GM23248 (cell line): ENCODE data around the gene FOXS1. TPM values are rescaled to one million over a fixed set of nuclear protein-coding genes. Genes with fewer than 3 reads are reported as not detected.
"Not testable (repeated sequence)": the region's sequence is repeated elsewhere in the genome, so short reads cannot be mapped to it uniquely, and the experiment has no call there.

Experiments used
- DNase-seq: peaks from one replicate; pipeline ENCODE4 v3.0.0-alpha.2; 2015
- H2AFZ ChIP-seq: fragments of 200-600 bp; sonication (generic); 2 replicates; pipeline ENCODE4 v1.6.1; 2016; ENCODE audit warnings: antibody characterized with exemption
- H3F3A ChIP-seq: fragments of 200-600 bp; sonication (generic); 2 replicates; pipeline ENCODE4 v1.6.1; 2016; ENCODE audit warnings: mild to moderate bottlenecking, antibody characterized with exemption, mixed run types; ENCODE audit not compliant: insufficient read depth
- H3K27ac ChIP-seq: fragments of 200-600 bp; sonication (generic); 2 replicates; pipeline ENCODE4 v1.5.1; 2016; ENCODE audit warnings: mild to moderate bottlenecking
- H3K27me3 ChIP-seq: fragments of 200-600 bp; sonication (generic); replicated peaks from 2 replicates; pipeline ENCODE4 v1.6.1; 2016; ENCODE audit warnings: mild to moderate bottlenecking; ENCODE audit not compliant: insufficient read depth
- H3K36me3 ChIP-seq: fragments of 200-600 bp; sonication (generic); 2 replicates; pipeline ENCODE4 v1.6.1; 2016; ENCODE audit warnings: low read depth, mild to moderate bottlenecking
- H3K4me1 ChIP-seq: fragments of 200-600 bp; sonication (generic); 2 replicates; pipeline ENCODE4 v1.6.1; 2016; ENCODE audit warnings: mild to moderate bottlenecking; ENCODE audit not compliant: insufficient read depth
- H3K4me2 ChIP-seq: fragments of 200-600 bp; sonication (generic); one replicate; pipeline ENCODE4 v1.6.1; 2016; ENCODE audit warnings: mild to moderate bottlenecking; ENCODE audit not compliant: unreplicated experiment
- H3K4me3 ChIP-seq: fragments of 200-600 bp; sonication (generic); 2 replicates; pipeline ENCODE4 v1.5.1; 2016; ENCODE audit warnings: mild to moderate bottlenecking
- H3K79me2 ChIP-seq: fragments of 200-600 bp; sonication (generic); 2 replicates; pipeline ENCODE4 v1.6.1; 2016; ENCODE audit warnings: mild to moderate bottlenecking; ENCODE audit not compliant: insufficient read depth
- H3K9ac ChIP-seq: fragments of 200-600 bp; sonication (generic); 2 replicates; pipeline ENCODE4 v1.6.1; 2016; ENCODE audit warnings: mild to moderate bottlenecking
- H3K9me2 ChIP-seq: fragments of 200-600 bp; sonication (generic); 2 replicates; pipeline ENCODE4 v1.6.1; 2016; ENCODE audit warnings: mixed run types, mild to moderate bottlenecking, moderate library complexity; ENCODE audit not compliant: insufficient read depth
- H3K9me3 ChIP-seq: fragments of 200-600 bp; sonication (generic); one replicate; pipeline ENCODE4 v1.6.1; 2017; ENCODE audit warnings: low read depth
- H4K20me1 ChIP-seq: fragments of 200-600 bp; sonication (generic); 2 replicates; pipeline ENCODE4 v1.6.0; 2016; ENCODE audit not compliant: insufficient read depth
- EZH2 ChIP-seq: fragments of 200-600 bp; sonication (generic); IDR thresholded peaks from 2 replicates; pipeline ENCODE4 v1.6.1; 2018; ENCODE audit warnings: antibody characterized with exemption, mild to moderate bottlenecking; ENCODE audit not compliant: insufficient read depth, poor library complexity, severe bottlenecking
- EZH2phosphoT487 ChIP-seq: fragments of 200-600 bp; sonication (generic); IDR thresholded peaks from 2 replicates; pipeline ENCODE4 v1.6.1; 2018; ENCODE audit warnings: antibody characterized with exemption, moderate library complexity, mild to moderate bottlenecking, low read depth; ENCODE audit not compliant: insufficient read depth
- WGBS, 2 experiments: methylation state at CpG; one replicate each; pipeline ENCODE4 v1.1.6; 2015 to 2017; ENCODE audit warnings: low lambda C conversion rate in 2 of 2, low coverage in 1 of 2; ENCODE audit errors: missing lambda C conversion rate in 2 of 2; 5-methylcytosine and 5-hydroxymethylcytosine counted together
- in situ Hi-C: fragments of 300-500 bp; cut with MboI; formaldehyde crosslinking; loops from 2 replicates; pipeline ENCODE4 v1.15.0; 2020
- polyA plus RNA-seq: library from polyadenylated mRNA; unstranded; fragments of >200 nt; fragmentation: Nextera tagmentation; extraction: Ambion mirVana; gene quantifications from 2 replicates; pipeline ENCODE4 v1.2.1, GENCODE V29; 2016
- total RNA-seq: library from RNA; depleted of rRNA; stranded (reverse); fragments of >200 nt; shearing (Covaris generic); gene quantifications from 2 replicates; pipeline ENCODE4 v1.2.3, GENCODE V29; 2014

The FOXS1 gene
- total and polyA plus RNA-seq, 2 experiments from 2014 or later, result not detected

DNA sequence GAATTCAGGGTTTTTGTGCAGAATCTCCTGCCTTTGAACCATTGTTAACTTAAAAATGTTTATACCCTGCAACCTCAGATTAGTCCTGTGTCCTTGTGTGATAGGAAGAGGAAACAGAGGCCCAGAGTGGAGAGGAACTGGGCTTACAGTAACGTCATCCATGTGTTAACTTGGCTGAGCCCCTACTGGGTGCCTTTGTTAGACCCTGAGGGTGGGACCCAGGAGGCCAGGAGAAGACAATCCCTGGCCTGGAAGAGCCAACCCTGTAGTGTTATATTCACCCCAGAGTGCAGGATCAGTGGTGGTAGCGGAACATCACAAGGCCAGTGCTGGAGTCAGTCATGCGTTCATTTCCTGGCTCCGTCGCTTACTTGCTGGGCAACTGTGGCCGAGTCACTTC is 15.7 kb downstream of the FOXS1 start:
- Histone ChIP-seq H3K4me3 (no peak overlapping the region), H3K27me3 (no peaks in the 10 kb centered on the region; the same call in none of the 2 replicates), H2AFZ (no peak overlapping the region), H3F3A (no peaks in the 10 kb centered on the region), H3K27ac (no peak overlapping the region), H3K9ac (no peak overlapping the region), H4K20me1 (no peaks in the 10 kb centered on the region), H3K4me1 (no peaks in the 10 kb centered on the region), H3K4me2 (no peak overlapping the region), H3K36me3 (no peaks in the 10 kb centered on the region), H3K9me2 (no peaks in the 10 kb centered on the region), H3K79me2 (no peaks in the 10 kb centered on the region), H3K9me3 (no peaks in the 10 kb centered on the region)
- 95 to 99% methylated on average over 6 of the region's 6 CpGs for WGBS, 2 experiments
- no peak for DNase-seq
- TF ChIP-seq EZH2phosphoT487 (no peak), EZH2 (no peak)
- in situ Hi-C loops, result no loop called here

- H3K36me3 ChIP-seq, H3K27ac ChIP-seq, H2AFZ ChIP-seq, H4K20me1 ChIP-seq, H3K4me1 ChIP-seq, H3K4me3 ChIP-seq, DNase-seq, H3F3A ChIP-seq, H3K9ac ChIP-seq, in situ Hi-C loops, H3K4me2 ChIP-seq, H3K9me2 ChIP-seq, H3K27me3 ChIP-seq, H3K79me2 ChIP-seq, H3K9me3 ChIP-seq: not testable (repeated sequence)
- WGBS, 2 experiments, result 97% methylated on average over 11 of the region's 11 CpGs
Observed at GRCh38 chr20:31828016-31828415, 17.4 kb downstream of the FOXS1 start.

GRCh38 chr20:31827059-31827458 is 18.3 kb downstream of the FOXS1 start:
- in situ Hi-C loops, result no loop called here
- H2AFZ ChIP-seq, result no peak overlapping the region
- 56 to 73% methylated on average over 2 of the region's 2 CpGs for WGBS, 2 experiments
- no peaks in the 10 kb centered on the region for H3K36me3 ChIP-seq
- no peak overlapping the region for H3K9ac ChIP-seq
- H3K9me3 ChIP-seq, result no peaks in the 10 kb centered on the region
- H3K9me2 ChIP-seq, result no peaks in the 10 kb centered on the region
- no peak for TF ChIP-seq EZH2
- TF ChIP-seq EZH2phosphoT487, result no peak
- no peaks in the 10 kb centered on the region for H4K20me1 ChIP-seq
- H3K4me1 ChIP-seq, result no peaks in the 10 kb centered on the region
- H3K4me3 ChIP-seq, result no peak overlapping the region
- H3K27me3 ChIP-seq, result no peaks in the 10 kb centered on the region; the same call in none of the 2 replicates
- no peak overlapping the region for H3K27ac ChIP-seq
- no peaks in the 10 kb centered on the region for H3F3A ChIP-seq
- H3K79me2 ChIP-seq, result no peaks in the 10 kb centered on the region
- no peak for DNase-seq
- no peak overlapping the region for H3K4me2 ChIP-seq

DNA sequence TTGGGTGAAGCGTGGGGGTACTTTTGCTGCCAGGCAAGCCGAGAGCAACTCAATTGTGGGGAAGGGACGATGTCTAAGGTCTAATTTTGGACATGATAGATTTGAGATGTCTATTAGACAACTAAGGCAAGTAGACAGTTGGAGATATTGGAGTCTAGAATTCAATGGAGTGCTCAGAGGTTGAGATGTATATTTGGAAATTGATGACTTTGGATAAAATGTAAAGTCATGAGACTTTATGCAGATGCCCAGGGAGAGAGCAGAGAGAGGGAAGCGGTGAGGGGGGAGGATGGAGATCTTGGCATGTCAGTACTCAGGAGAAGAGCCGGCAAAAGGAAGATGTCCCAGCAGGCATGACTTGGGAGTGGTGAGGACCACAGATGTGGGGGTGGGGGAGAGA is 19.3 kb downstream of the FOXS1 start:
- H3K27me3 ChIP-seq, result no peaks in the 10 kb centered on the region; the same call in 1 of the 2 replicates
- no peak overlapping the region for H2AFZ ChIP-seq
- no peak overlapping the region for H3K9ac ChIP-seq
- no peaks in the 10 kb centered on the region for H3K9me3 ChIP-seq
- 92 to 95% methylated on average over 5 of the region's 5 CpGs for WGBS, 2 experiments
- H3K4me1 ChIP-seq, result no peaks in the 10 kb centered on the region
- in situ Hi-C loops, result no loop called here
- H3K27ac ChIP-seq, result no peak overlapping the region
- H3K4me3 ChIP-seq, result no peak overlapping the region
- DNase-seq, result no peak
- H4K20me1 ChIP-seq, result no peaks in the 10 kb centered on the region
- H3K4me2 ChIP-seq, result no peak overlapping the region
- H3K9me2 ChIP-seq, result no peaks in the 10 kb centered on the region
- no peaks in the 10 kb centered on the region for H3K36me3 ChIP-seq
- no peaks in the 10 kb centered on the region for H3K79me2 ChIP-seq
- no peaks in the 10 kb centered on the region for H3F3A ChIP-seq
- no peak for TF ChIP-seq EZH2phosphoT487
- no peak for TF ChIP-seq EZH2
